Endodermal cell (in vitro differentiated cells): ENCODE data around the gene PDZRN4. TPM values are rescaled to one million over a fixed set of nuclear protein-coding genes. Genes with fewer than 3 reads are reported as not detected.

Experiments used
- DNase-seq: peaks from one replicate; pipeline ENCODE4 v3.0.0-alpha.2; 2017
- H3K27ac ChIP-seq: 2 replicates; pipeline ENCODE4 v1.5.1; 2013; ENCODE audit warnings: mild to moderate bottlenecking, low read depth, low read length, moderate library complexity
- H3K27me3 ChIP-seq: 2 replicates; pipeline ENCODE4 v1.6.1; 2013; ENCODE audit warnings: mild to moderate bottlenecking, low read length, moderate library complexity; ENCODE audit not compliant: insufficient read depth, control insufficient read depth, poor library complexity, severe bottlenecking
- H3K36me3 ChIP-seq: 2 replicates; pipeline ENCODE4 v1.7.0; 2013; ENCODE audit warnings: mild to moderate bottlenecking, low read length, moderate library complexity; ENCODE audit not compliant: control insufficient read depth, insufficient read depth
- H3K4me1 ChIP-seq: one replicate; pipeline ENCODE4 v1.7.0; 2013; ENCODE audit warnings: low read length; ENCODE audit not compliant: control insufficient read depth, insufficient read depth
- H3K4me3 ChIP-seq: 2 replicates; pipeline ENCODE4 v1.5.1; 2013; ENCODE audit warnings: mild to moderate bottlenecking, low read length, moderate library complexity
- H3K9ac ChIP-seq: 2 replicates; pipeline ENCODE4 v1.6.1; 2013; ENCODE audit warnings: mild to moderate bottlenecking, low read length, moderate library complexity; ENCODE audit not compliant: poor library complexity, severe bottlenecking; ENCODE audit errors: extremely low read depth
- H3K9me3 ChIP-seq: 2 replicates; pipeline ENCODE4 v1.6.1; 2013; ENCODE audit warnings: mild to moderate bottlenecking, low read length, moderate library complexity; ENCODE audit not compliant: control insufficient read depth
- H3K27ac Mint-ChIP-seq: 2 replicates; pipeline ENCODE4 v1.8.0; 2020; ENCODE audit warnings: mixed read lengths
- H3K27me3 Mint-ChIP-seq: 2 replicates; pipeline ENCODE4 v1.8.0; 2021; ENCODE audit warnings: mild to moderate bottlenecking, mixed read lengths; ENCODE audit not compliant: insufficient read depth
- H3K36me3 Mint-ChIP-seq: 2 replicates; pipeline ENCODE4 v1.8.0; 2020; ENCODE audit warnings: low read depth, mixed read lengths
- H3K4me1 Mint-ChIP-seq: 2 replicates; pipeline ENCODE4 v1.8.0; 2020; ENCODE audit warnings: mixed read lengths
- H3K4me3 Mint-ChIP-seq: 2 replicates; pipeline ENCODE4 v1.8.0; 2020; ENCODE audit warnings: mild to moderate bottlenecking, moderate library complexity, mixed read lengths
- H3K9me3 Mint-ChIP-seq: 2 replicates; pipeline ENCODE4 v1.8.0; 2020; ENCODE audit warnings: mild to moderate bottlenecking, mixed read lengths
- WGBS, 2 experiments: methylation state at CpG; one replicate each; pipeline versions ENCODE4 v1.1.5 to v1.1.7; 2013; ENCODE audit warnings: missing lambda C conversion rate in 2 of 2, mixed read lengths in 1 of 2; ENCODE audit not compliant: insufficient coverage in 1 of 2, insufficient read length in 1 of 2; 5-methylcytosine and 5-hydroxymethylcytosine counted together
- total RNA-seq, 2 donors: library from RNA; stranded (reverse); fragmentation: NEBNext Ultra II Directional in 1 of 2; extraction: Animal tissue kit (Norgen Biotek cat#: 25700) in 1 of 2; gene quantifications; 2 replicates in 1 of 2; 3 replicates in 1 of 2; pipeline ENCODE4 v1.2.1, GENCODE V29; 2021
- TF ChIP-seq, protein P1 (sequence below): fragments of 200-600 bp; sonication (generic); conservative IDR thresholded peaks from 2 replicates; pipeline ENCODE4 v1.5.0; 2021; ENCODE audit warnings: antibody characterized with exemption, mild to moderate bottlenecking

Gene PDZRN4
- total RNA-seq, 2 donors from 2014 or later: 1.6 to 1.9 TPM

GRCh38 chr12:41286426-41286825 lies 98.3 kb downstream of the PDZRN4 start:
- Histone ChIP-seq H3K4me1 (no peaks in the 10 kb centered on the region), H3K27ac (no peak overlapping the region), H3K36me3 (no peaks in the 10 kb centered on the region), H3K9ac (no peak overlapping the region), H3K9me3 (peaks cover 12% of the 10 kb centered on the region), H3K27me3 (no peaks in the 10 kb centered on the region), H3K4me3 (no peak overlapping the region)
- peaks cover 4% of the 10 kb centered on the region for H3K9me3 Mint-ChIP-seq
- DNase-seq: no peak
- WGBS, 2 experiments: 84 to 100% methylated on average over 1 of the region's 1 CpG
- TF ChIP-seq, protein P1, sequence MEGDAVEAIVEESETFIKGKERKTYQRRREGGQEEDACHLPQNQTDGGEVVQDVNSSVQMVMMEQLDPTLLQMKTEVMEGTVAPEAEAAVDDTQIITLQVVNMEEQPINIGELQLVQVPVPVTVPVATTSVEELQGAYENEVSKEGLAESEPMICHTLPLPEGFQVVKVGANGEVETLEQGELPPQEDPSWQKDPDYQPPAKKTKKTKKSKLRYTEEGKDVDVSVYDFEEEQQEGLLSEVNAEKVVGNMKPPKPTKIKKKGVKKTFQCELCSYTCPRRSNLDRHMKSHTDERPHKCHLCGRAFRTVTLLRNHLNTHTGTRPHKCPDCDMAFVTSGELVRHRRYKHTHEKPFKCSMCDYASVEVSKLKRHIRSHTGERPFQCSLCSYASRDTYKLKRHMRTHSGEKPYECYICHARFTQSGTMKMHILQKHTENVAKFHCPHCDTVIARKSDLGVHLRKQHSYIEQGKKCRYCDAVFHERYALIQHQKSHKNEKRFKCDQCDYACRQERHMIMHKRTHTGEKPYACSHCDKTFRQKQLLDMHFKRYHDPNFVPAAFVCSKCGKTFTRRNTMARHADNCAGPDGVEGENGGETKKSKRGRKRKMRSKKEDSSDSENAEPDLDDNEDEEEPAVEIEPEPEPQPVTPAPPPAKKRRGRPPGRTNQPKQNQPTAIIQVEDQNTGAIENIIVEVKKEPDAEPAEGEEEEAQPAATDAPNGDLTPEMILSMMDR: no peak
- no peak overlapping the region for H3K4me3 Mint-ChIP-seq
- no peak overlapping the region for H3K27ac Mint-ChIP-seq
- no peaks in the 10 kb centered on the region for H3K36me3 Mint-ChIP-seq
- no peaks in the 10 kb centered on the region for H3K27me3 Mint-ChIP-seq
- peaks cover 6% of the 10 kb centered on the region for H3K4me1 Mint-ChIP-seq

DNA sequence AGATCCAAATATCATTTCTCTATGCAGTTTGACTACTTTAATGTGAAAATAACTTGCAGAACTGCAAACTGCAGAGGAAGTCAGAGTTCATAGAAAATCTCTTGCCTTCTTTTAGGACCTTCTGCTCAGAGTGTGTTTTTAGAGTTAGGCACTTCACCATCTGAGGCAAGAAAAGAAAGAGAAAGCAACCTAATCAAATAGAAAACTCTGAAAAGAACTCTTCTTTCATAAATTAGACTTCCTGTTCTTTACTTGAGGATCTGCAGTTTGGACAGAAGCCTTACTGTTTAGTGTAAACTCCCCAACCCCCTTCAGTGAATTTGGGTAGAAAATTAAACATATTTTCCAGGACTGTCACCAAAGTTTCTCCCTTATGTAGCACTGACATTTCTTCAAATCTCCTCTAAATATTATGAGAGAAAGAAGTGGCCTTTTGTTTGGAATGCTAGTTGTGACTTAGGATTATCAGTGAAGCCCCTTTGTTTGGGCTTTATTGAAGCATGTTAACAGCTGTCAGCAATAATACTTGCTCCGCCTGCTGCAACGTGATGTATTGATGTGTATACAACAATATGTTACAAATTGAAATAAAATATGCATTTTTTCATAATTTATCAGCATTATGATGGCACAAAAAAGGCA lies 99.5 kb downstream of the PDZRN4 start:
- no peak overlapping the region for H3K4me3 Mint-ChIP-seq

DNA sequence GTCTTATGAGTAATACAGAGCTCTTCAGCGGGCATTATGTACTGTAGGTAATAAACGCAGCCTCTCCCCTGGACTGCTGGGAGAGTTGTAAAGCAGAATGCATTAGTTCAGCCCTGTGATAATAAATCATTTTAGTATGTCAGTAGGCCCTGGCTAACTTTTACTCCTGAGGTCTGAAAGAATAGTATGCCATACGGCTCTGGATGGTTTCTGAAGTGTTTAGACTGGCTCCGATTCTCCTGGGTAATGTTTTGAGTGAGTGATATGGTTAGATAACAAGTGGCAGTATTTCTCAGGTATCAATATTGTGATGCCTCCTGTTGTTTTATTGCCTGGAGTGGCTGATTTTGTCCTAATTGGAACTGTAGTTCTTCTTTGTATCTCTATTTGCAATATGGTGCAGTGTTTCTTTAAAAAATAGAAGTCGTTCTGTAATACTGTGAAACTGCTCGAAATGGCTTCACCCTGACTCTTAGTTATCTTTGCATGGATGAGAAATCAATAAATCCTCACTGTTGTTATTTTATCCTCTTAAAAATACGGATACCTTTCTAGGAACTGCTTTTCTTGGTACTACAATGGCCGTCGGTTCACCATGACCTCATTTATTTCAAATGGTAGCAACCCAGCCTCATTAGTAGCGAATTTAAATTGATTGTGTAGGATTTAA lies 100.2 kb downstream of the PDZRN4 start:
- Histone ChIP-seq H3K27me3 (no peaks in the 10 kb centered on the region), H3K9ac (no peak overlapping the region), H3K27ac (peak overlapping the region; percentile 52), H3K4me1 (no peaks in the 10 kb centered on the region), H3K9me3 (peaks cover under 1% of the 10 kb centered on the region), H3K4me3 (no peak overlapping the region), H3K36me3 (no peaks in the 10 kb centered on the region)
- Mint-ChIP-seq H3K27me3 (no peaks in the 10 kb centered on the region), H3K36me3 (no peaks in the 10 kb centered on the region), H3K27ac (no peak overlapping the region), H3K9me3 (peaks cover 4% of the 10 kb centered on the region), H3K4me1 (peaks cover 6% of the 10 kb centered on the region), H3K4me3 (no peak overlapping the region)
- 85 to 93% methylated on average over 5 to 9 of the region's 10 CpGs for WGBS, 2 experiments
- TF ChIP-seq, protein P1: no peak
- DNase-seq: no peak

More for the DNA sequence above, 99.5 kb downstream of the PDZRN4 start:
- H3K9me3 Mint-ChIP-seq: peaks cover 4% of the 10 kb centered on the region
- TF ChIP-seq, protein P1: no peak
- H3K27ac Mint-ChIP-seq: no peak overlapping the region
- H3K9me3 ChIP-seq: peaks cover 7% of the 10 kb centered on the region
- H3K4me1 ChIP-seq: no peaks in the 10 kb centered on the region
- peak overlapping the region; percentile 52 for H3K27ac ChIP-seq
- H3K36me3 ChIP-seq: no peaks in the 10 kb centered on the region
- peaks cover 6% of the 10 kb centered on the region for H3K4me1 Mint-ChIP-seq
- H3K27me3 ChIP-seq: no peaks in the 10 kb centered on the region
- H3K4me3 ChIP-seq: no peak overlapping the region
- H3K27me3 Mint-ChIP-seq: no peaks in the 10 kb centered on the region
- DNase-seq: no peak
- no peaks in the 10 kb centered on the region for H3K36me3 Mint-ChIP-seq
- H3K9ac ChIP-seq: no peak overlapping the region
- 83% methylated on average over 2 of the region's 2 CpGs; no CpG with 5 or more reads in 1 of the 2 experiments for WGBS, 2 experiments
